Right lung (tissue), 5 donors: ENCODE results near the gene CD58. TPM values are rescaled to one million over a fixed set of nuclear protein-coding genes. Genes with fewer than 3 reads are reported as not detected.
A peak's percentile ranks its signal among the peaks of the same experiment; 100 is the strongest.

ENCODE experiments used
- DNase-seq, 2 donors: peaks; one replicate each; pipeline ENCODE4 v3.0.0-alpha.2; 2013
- polyA plus RNA-seq, 5 donors: library from polyadenylated mRNA; unstranded; fragments of 120-200 nt; gene quantifications; one replicate each; pipeline versions ENCODE4 v1.2.1 to v1.2.3, GENCODE V29; 2013; ENCODE audit warnings: inconsistent platforms in 1 of 5, low replicate concordance in 1 of 5; ENCODE audit not compliant: insufficient read length in 5 of 5, insufficient read depth in 1 of 5

Gene CD58
- polyA plus RNA-seq, 5 donors: 9.6 to 16.9 (median 14.0) TPM

GRCh38 chr1:116494745-116495144 lies 76.1 kb downstream of the CD58 start:
- no peak for DNase-seq

DNA sequence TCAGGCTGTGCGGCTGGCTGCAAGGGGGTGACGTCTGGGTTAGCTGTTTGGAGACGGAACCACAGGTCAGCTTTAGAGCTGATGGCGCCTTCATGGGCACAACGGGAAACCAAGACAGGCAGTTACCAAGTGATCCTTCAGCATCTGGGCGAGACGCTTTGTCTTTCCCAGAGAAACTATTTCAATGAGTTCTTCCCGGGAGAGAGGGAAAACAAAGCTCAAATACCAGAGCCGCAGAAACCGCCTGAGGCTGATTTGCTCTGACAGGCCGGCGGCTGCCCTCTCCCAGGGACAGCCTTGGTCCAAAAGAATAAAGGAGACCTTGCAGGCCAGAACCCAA lies 76.5 kb downstream of the CD58 start:
- DNase-seq: no peak

GRCh38 chr1:116493484-116494352 lies 77.1 kb downstream of the CD58 start:
- DNase-seq: no peak

DNA sequence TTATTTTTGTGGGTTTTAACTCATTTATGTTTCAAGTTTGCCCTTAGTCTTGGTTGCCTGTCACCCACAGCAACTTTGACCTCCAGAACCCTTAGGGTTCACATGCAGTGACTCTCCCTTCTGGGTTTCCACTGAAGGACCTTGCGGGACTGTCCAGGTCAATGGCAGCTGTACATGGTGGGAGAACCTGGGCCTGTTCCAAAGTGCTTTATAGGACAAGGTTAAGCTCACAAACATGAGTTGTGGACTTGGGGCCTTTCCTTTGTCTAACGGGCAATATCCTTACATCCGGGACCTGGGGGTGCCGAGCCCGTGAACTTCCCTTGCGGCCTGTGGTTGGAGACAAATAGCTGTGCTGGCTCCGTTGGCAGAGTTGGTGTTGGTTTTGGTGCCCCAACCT lies 77.8 kb downstream of the CD58 start:
- DNase-seq: no peak

- DNase-seq: no peak
Observed at GRCh38 chr1:116492358-116492811, 78.4 kb downstream of the CD58 start.

DNA sequence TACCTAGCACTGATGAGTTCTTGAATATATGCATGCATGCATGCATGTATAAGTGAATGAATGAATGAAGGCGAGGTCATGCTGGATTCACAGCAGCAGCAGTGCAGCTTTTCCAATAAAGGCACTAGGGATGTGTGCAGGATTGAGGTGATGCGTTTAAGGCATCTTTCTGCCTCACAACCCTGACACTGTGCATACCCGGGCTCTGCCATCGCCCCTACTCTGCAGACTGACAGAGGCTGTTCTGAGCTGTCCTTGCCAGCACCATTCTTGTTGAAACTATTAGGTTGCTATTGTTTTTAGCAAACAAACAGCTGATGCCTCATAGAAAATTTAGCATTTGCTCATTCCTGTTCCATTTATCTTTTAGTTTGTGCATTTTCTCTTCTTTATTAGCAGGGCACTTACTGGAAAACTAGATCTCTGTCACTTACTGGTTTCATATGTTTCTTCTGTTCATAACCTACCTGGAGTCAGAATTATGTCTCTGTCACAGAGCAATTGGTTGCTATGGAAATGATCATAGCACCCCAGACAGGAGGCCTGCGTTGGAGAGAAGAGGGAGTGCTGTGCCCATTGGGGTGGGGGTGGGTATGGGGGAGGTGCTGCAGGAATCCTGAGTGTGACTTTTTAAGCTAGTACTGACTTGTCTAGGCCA lies 79.0 kb downstream of the CD58 start:
- no peak for DNase-seq

DNA sequence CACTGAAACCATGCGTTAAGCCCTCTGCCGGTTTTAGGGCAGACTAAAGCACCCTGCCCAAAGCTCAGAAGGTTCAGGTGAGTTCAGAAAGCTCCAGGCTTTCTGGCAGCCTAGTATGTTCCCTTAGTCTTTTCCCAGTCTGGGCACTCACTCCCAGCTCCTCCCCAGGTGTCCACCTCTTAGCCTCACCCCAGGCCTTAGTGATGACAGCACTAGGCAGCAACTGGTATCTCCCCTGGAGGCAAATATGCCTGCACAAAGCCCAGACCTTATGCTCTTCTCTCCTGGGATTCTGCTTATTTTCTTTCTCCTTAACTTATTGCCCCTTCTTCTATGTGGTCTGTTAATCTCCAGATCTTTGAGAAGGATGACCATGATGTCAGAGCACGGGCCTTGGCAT lies 80.2 kb downstream of the CD58 start:
- DNase-seq: no peak

DNA sequence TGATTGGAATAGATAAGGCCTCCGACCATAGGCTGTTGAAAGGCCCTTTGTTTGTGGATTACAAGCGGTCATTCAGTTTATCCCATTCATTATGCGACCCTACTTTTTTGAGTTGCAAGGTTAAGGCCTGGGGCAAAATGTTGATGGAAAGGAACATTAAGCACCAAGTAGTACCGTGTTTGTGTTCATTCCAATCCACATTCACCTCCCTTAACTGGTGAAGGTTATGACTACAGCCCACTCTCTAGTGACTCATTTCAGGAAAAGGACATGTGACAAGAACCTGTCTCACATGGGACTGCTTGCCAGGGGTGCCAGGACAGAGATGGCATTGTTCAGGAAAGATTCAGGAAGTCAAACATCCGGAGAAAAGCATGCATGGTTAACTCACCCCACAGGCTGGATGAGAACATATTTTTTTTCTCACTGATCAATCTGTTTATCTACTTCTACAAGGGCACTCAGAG lies 81.6 kb downstream of the CD58 start:
- no peak for DNase-seq

GRCh38 chr1:116488071-116488470 lies 82.8 kb downstream of the CD58 start:
- no peak for DNase-seq

- no peak for DNase-seq
Observed at GRCh38 chr1:116487583-116487982, 83.2 kb downstream of the CD58 start.

DNA sequence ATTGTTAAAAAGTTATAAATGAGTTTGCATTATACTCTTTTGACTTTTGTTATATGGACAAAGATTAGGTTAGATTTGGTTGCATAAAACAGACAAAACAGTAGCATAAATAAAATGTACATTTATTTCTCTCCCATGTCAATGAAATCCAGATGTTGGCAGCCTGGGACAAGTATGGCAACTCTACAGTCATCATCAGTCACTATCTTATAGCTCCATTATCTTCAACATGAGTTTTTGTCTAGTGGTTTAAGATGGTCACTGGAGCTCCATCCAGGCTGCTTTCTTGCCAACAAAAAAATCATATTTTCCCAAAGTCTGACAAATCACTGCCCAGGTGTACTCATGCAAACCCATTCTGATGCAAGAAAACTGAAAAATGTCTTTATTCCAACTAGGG lies 83.8 kb downstream of the CD58 start:
- no peak for DNase-seq

- no peak for DNase-seq
Observed at GRCh38 chr1:116486424-116486823, 84.4 kb downstream of the CD58 start.

- DNase-seq: no peak
Observed at GRCh38 chr1:116485976-116486375, 84.8 kb downstream of the CD58 start.

DNA sequence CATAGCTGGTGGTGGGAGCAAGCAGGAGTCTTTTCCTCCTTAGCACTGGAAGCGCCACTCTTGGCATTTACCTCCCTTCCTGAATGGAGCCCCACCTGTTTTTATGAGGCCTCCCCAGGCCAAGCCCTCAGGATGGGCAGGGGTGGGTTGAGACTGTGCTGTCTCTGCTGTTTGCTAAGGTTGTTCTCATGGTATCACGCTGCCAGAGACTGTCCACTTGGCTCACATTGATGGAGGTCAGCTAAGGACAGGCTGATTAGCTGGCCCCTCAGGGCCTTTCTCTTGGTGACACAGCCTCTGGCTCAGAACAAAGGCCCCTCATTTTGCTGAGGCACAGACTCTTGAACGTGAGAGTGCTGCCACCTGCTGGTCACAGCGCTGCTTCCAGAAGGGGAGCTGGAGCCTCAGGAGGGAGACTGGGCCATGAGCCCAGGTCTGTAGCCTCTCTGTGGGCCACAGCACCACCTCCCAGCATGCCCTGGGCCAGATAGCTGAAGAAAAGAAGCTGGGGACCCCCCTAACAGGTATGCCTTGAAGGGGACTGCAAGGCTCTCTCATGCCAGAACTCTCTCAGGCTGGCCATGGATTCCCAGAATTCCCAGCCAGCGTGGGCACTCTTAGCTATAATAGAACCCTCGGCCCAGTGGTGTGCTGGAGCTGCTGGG lies 85.6 kb downstream of the CD58 start:
- peak; percentile 76 to 83 for DNase-seq

DNA sequence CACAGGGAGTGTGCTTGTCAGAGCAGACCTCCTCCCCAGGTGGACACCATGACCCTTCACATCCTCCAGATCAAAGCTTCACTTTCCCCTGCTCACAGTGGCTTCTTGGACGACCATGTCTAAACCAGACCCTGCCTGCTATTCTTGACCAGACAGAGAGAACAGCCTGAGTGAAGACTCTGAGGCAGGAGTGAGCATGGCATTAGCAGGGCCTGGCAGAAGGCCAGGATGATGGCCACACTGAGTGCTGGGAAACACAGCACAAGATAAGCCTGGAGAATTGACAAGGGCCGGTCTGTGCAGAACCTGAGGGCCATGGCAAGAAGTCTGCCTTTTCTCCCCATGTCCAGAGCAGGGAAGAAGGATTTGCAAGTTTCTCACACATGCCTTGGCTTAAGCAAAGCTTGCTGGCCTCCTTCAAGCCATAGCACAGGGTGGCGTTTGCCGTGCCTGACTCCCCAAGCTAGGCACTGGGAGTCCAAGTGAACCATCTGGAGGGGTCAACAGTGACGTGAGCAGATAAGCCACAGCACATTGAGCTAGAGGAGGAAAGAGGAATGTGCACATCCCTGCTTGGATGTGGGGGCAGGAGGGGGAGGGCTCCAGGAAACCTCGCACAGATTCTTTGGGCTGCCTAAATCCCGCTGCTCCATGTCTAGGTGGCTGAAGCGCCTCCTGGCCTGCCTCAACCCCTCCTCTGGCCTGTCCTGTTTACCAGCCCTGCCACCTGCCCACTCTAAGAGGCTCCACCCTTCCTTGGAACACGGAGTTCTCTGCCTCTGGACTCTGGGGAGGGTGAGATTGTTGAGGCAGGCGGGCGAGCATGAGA lies 87.1 kb downstream of the CD58 start:
- no peak for DNase-seq

GRCh38 chr1:116482490-116482889 lies 88.3 kb downstream of the CD58 start:
- no peak for DNase-seq

DNA sequence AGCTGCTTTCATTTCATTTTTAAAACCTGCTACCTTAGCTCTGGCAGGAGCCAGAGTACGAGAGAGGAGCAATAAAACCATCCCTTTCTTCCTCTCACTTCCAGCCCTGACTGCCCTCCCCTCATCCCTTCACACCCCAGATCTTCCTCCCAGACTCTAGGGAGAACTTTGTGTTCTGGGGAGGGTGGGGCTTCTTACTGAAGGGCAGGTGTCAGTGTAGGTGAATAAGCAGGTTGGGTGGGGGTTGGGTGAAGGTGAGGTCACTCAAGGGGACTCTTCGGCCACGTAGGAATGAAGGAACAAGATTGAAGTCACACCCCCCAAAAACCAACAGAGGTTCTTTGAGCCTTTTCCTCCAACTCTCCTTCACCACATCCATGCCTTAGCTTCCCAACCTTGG lies 88.9 kb downstream of the CD58 start:
- DNase-seq: no peak

DNA sequence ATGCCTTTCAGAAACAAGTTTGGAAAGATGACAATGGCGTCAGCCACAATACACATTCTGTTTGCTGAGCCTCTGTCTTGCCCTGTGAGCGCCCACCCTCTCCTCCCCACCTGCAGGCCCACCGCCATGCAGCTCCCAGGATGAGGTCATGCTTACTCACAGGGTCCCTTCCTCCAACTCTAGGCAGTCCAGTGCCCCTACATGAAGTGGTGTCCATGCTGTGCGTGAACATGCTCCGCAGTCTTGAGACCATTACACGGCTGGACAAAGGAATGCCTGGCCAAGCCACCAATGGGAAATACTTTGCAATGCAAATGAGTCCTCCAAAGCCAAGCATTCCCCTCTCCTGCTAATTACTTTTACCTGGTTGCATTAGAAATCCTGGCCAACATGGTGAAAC lies 92.2 kb downstream of the CD58 start:
- no peak for DNase-seq

DNA sequence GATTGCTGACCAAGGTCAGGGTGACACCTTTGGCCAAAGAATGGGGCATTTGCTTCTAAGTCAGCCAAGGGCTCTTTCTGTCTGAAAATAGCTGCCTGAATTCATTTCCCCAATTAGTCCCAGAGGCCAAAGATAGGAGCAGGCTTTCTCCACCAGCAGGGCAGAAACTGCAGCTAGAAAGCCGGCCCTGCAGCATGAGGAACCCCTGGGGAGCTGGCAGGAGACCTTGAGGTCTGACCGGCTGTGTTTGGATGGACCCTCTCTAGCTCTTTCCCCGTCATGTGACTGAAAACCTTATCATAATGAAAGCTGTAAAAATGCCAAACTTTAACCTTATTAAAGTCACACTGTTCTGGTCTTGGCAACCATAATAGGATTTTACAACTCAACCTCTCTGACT lies 93.4 kb downstream of the CD58 start:
- DNase-seq: no peak

DNA sequence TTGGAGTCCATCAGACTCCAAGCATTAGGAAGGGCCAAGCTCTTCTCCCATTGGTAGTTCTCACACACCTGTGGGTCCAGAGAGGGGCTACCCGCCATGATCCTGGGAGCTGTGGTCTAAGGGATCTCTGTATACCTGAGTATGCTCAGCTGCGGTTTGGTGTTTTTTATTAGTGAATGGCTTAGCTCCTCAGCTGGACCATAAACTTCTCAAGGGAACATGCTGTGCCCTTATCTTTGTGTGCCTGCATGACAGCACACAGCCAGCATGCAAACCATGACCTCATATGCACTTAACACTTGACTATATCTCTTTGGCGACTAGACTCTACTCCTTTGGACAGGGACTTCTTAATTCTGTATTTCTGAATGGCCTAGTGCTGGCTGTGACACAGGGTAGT lies 94.5 kb downstream of the CD58 start:
- DNase-seq: no peak

DNA sequence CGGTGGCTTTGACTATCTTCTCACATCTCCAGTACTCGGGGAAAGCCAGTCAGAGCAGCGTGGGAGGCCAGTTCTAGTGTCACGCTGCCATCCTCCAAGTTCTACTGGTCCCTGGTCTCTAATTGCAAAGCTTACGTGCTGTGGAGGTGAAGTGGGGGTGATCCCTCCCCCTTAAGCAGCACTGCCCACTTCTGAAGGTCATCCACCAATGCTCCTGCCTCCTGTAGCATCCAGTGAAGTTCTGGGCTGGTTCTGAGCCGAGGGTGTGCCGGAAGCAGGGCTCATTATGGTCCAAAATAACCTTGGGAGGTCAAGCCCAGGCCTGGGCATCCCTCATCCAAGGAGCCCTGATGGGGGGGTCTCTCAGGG lies 95.0 kb downstream of the CD58 start:
- DNase-seq: no peak
